HAP-1 (cell line): Measurements from ENCODE around the gene DENND5B.
"Not testable (repeated sequence)": the region's sequence is repeated elsewhere in the genome, so short reads cannot be mapped to it uniquely, and the experiment has no call there.

Experiments used
- DNase-seq, 2 experiments: peaks; one replicate each; pipeline ENCODE4 v3.0.0-alpha.2; 2016 to 2020; ENCODE audit warnings: low spot score in 2 of 2
- H3K27me3 ChIP-seq: fragments of 250-450 bp; sonication (Bioruptor Pico); 2 replicates; pipeline ENCODE4 v1.5.1; 2020; ENCODE audit warnings: low read depth, mild to moderate bottlenecking, moderate library complexity
- H3K36me3 ChIP-seq: fragments of 250-450 bp; sonication (Bioruptor Pico); replicated peaks from 2 replicates; pipeline ENCODE4 v1.5.1; 2020; ENCODE audit warnings: mild to moderate bottlenecking
- H3K4me1 ChIP-seq: fragments of 250-450 bp; sonication (Bioruptor Pico); 2 replicates; pipeline ENCODE4 v1.5.1; 2020; ENCODE audit warnings: mild to moderate bottlenecking
- H3K4me3 ChIP-seq: fragments of 250-450 bp; sonication (Bioruptor Pico); 2 replicates; pipeline ENCODE4 v1.5.1; 2020; ENCODE audit warnings: mild to moderate bottlenecking, moderate library complexity
- H3K9me3 ChIP-seq: fragments of 250-450 bp; sonication (Bioruptor Pico); 2 replicates; pipeline ENCODE4 v1.5.1; 2020; ENCODE audit warnings: mild to moderate bottlenecking, moderate library complexity
- in situ Hi-C: fragments of 300-500 bp; cut with MboI; formaldehyde crosslinking; loops from 3 replicates; pipeline ENCODE4 v1.14.3; 2020; ENCODE audit warnings: low sequenced_read_pairs, inconsistent platforms, mixed read lengths

DENND5B gene

DNA sequence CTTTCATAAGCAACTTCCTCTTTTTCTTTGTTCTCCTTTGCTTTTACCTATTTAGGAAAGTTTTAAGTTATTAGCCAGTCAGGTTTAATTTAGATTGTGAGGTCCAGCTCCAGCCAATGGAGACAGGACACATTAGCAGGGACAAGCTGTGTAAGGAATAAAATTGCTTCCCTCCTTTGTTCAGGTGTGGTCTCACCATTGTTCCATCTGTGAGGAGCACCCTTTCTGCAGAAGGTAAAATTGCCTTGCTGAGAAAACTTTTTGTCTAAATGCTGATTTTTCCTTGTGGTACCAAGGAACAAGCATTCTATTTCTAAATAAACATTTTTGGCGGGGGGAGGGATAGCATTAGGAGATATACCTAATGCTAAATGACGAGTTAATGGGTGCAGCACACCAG, 17.4 kb upstream of the DENND5B start:
- H3K27me3 ChIP-seq, H3K36me3 ChIP-seq, in situ Hi-C loops, H3K4me1 ChIP-seq, H3K4me3 ChIP-seq, DNase-seq: not testable (repeated sequence)
- peaks cover 13% of the 10 kb centered on the region for H3K9me3 ChIP-seq

DNA sequence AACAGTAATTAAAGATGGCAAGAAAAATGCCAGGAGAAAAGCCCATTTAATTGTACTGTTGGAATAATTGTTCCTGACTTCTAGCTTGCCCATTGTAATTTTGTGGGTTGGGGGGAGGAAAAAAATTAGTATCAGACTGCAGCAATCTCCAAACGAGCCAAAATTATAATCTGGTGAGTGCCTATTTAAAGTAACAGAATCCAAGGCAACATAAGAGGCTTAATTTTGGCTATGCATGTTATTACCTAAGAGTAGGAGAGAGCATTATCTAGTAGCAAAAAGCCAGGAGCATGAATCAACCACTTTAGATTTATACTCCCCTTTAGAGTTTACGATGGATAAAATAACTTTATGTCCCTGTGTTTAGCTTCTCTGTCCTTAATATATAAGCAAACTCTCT, 14.6 kb upstream of the DENND5B start:
- no peaks in the 10 kb centered on the region for H3K4me1 ChIP-seq

DNA sequence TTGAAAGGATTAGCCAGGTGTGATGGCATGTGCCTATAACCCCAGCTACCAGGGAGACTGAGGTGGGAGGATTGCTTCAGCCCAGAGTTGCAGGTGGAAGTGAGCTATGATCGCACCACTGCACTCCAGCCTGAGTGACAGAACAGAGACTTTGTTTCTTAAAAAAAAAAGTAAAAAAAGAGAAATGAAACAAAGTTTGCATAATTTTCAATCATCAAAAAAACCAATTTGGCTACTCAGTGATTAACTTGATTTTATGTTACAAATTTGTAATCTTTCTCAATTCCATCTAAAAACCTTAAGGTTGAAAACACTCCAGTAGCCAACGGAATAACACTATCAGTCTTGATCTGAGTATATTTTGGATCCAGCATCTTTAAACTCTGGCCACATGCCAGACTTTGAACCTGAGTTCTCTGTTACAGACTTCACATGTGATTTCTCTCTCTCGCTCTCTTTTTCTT, 12.6 kb upstream of the DENND5B start:
- Histone ChIP-seq H3K36me3 (no peaks in the 10 kb centered on the region), H3K9me3 (peaks cover 13% of the 10 kb centered on the region), H3K27me3 (no peaks in the 10 kb centered on the region), H3K4me1 (no peaks in the 10 kb centered on the region), H3K4me3 (no peak overlapping the region)
- in situ Hi-C loops, result no loop called here
- DNase-seq, result no peak

More for the DNA sequence above, 14.6 kb upstream of the DENND5B start:
- DNase-seq, result no peak
- Histone ChIP-seq H3K4me3 (no peak overlapping the region), H3K9me3 (peaks cover 13% of the 10 kb centered on the region), H3K27me3 (no peaks in the 10 kb centered on the region), H3K36me3 (no peaks in the 10 kb centered on the region)
- in situ Hi-C loops, result no loop called here

DNA sequence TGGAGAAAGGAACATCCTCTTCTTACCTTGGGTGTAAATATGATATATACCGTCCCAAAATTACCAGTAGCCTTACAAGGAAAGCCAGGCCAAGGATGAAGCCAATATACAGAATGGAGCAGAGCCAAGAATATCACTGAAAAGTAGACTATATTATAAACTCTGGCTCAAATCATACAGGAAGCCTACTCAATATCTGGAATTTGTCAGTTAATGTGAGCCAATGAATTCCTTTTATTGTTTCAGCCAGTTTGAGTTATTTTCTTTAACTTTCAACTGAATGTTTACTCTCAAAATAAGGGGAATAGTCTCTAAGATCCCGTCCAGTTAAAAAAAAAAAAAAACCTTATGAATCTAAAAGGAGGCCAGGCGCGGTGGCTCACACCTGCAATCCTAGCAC, 9.8 kb upstream of the DENND5B start:
- DNase-seq, result no peak
- Histone ChIP-seq H3K4me1 (no peaks in the 10 kb centered on the region), H3K4me3 (no peak overlapping the region), H3K9me3 (no peaks in the 10 kb centered on the region), H3K36me3 (no peaks in the 10 kb centered on the region), H3K27me3 (no peaks in the 10 kb centered on the region)
- in situ Hi-C loops, result no loop called here

DNA sequence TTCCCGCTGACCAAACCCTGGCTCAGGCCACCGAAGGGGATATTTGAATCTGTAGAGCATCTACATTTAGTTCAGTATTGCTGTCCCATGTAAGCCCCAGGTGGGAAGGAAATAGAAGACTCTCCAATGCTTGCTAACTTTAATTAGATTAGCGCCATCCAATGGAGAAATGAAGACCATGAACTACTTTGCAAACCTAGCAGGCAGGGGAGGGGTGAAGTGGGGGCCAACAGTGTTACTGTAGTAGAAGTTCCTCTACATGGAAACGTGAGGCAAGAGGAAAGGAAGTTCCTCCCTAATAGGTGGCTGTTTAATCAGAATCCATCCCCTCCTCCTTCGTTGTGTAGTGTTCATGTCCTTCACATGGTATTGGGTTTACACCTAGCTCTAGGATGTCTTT, 9.3 kb upstream of the DENND5B start:
- Histone ChIP-seq H3K4me1 (no peaks in the 10 kb centered on the region), H3K4me3 (no peak overlapping the region), H3K27me3 (no peaks in the 10 kb centered on the region), H3K36me3 (no peaks in the 10 kb centered on the region), H3K9me3 (no peaks in the 10 kb centered on the region)
- no peak for DNase-seq
- in situ Hi-C loops, result no loop called here

DNA sequence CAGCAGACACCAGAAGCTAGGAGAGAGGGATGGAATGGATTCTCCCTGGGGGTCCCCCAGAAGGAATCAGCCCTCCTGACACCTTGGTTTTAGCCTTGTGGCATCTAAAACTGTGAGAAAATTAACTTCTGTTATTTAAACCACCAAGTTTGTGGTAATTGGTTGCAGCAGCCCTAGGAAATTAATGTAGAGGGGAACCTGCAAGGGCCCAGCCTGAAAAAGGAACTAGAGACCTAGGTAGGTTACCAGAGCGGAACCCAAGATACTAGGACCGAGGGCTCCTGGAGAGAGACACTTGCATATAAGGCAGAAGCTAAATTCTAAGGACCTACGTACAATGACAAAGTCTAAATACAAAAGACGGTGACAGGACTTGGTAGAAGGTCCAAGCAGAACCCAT, 8.1 kb upstream of the DENND5B start:
- Histone ChIP-seq H3K36me3 (no peaks in the 10 kb centered on the region), H3K4me1 (no peaks in the 10 kb centered on the region), H3K4me3 (no peak overlapping the region), H3K9me3 (no peaks in the 10 kb centered on the region), H3K27me3 (no peaks in the 10 kb centered on the region)
- in situ Hi-C loops, result no loop called here
- no peak for DNase-seq

DNA sequence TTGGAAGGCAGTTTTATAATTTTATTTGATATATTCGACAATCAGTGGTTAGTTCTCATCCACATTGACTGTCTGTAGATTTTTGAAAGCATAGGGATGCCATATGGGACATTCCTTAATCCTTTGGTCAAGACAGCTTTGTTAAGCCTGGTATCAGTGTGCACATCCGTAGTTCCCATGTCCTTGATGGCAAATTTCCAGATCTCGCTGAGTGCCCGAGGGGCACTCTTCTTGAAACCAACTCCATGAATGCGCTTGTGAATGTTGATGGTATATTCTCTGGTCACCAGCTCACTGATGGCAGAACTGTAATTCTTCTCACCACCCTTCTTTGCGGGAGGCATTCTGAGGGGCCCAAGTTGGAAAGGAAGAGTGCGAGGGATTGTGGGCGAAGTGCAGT, 6.1 kb upstream of the DENND5B start:
- Histone ChIP-seq H3K4me3 (no peak overlapping the region), H3K36me3 (no peaks in the 10 kb centered on the region), H3K4me1 (no peaks in the 10 kb centered on the region), H3K27me3 (no peaks in the 10 kb centered on the region), H3K9me3 (no peaks in the 10 kb centered on the region)
- in situ Hi-C loops, result no loop called here
- DNase-seq, result no peak

DNA sequence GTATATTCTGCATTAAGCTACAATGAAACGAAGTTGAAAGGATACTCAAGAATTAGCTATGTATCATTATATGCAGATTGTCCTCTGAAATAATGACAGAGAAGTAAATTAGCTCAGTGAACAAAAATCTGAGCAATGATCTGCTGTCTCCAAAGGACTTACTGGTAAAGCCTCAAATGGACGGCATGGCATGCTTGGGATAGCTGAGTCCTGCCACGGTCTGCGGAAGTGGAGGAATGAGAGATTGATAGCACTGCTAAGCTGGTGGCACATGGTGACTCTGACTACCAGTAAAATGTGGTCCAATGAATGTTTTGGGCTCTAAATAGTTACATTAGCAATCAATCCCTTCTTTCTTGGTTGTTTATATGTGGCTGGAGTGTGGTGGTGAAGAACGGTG, 3.7 kb upstream of the DENND5B start:
- in situ Hi-C loops, result no loop called here
- H3K4me1 ChIP-seq, result no peaks in the 10 kb centered on the region
- H3K4me3 ChIP-seq, result no peak overlapping the region
- H3K36me3 ChIP-seq, result no peaks in the 10 kb centered on the region
- no peak for DNase-seq
- no peaks in the 10 kb centered on the region for H3K9me3 ChIP-seq
- no peaks in the 10 kb centered on the region for H3K27me3 ChIP-seq

DNA sequence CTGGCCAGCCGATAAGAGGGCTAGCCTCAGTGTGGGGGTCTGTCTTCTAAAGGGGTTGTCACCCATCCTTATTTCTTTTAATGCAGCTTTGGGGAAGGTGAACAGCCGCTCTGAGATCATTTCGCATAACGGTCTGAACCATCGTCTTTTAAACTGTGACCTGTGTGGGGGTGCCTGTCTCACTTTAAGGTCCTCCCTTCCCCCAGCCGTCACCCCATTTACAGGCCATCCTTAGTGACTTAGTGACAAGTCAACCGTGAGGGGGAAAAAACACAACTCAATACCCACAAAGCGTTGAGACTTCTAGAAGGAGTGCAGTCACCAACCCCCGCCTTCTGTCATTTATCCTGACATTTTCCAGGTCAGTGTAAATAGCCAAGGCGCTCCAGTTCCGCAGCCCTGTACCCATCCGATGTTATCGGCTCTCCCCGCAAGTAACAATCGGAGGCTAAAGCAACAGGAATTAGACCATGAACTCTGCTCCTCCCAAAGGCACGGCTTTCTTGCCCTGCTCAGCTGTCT, 505 bp upstream of the DENND5B start:
- Histone ChIP-seq H3K9me3 (no peaks in the 10 kb centered on the region), H3K4me3 (peak overlapping the region; percentile 35), H3K27me3 (no peaks in the 10 kb centered on the region), H3K36me3 (no peaks in the 10 kb centered on the region), H3K4me1 (peaks cover 10% of the 10 kb centered on the region)
- in situ Hi-C loops, result no loop called here
- DNase-seq, result peak in 1 of 2 experiments; percentile 13

DNA sequence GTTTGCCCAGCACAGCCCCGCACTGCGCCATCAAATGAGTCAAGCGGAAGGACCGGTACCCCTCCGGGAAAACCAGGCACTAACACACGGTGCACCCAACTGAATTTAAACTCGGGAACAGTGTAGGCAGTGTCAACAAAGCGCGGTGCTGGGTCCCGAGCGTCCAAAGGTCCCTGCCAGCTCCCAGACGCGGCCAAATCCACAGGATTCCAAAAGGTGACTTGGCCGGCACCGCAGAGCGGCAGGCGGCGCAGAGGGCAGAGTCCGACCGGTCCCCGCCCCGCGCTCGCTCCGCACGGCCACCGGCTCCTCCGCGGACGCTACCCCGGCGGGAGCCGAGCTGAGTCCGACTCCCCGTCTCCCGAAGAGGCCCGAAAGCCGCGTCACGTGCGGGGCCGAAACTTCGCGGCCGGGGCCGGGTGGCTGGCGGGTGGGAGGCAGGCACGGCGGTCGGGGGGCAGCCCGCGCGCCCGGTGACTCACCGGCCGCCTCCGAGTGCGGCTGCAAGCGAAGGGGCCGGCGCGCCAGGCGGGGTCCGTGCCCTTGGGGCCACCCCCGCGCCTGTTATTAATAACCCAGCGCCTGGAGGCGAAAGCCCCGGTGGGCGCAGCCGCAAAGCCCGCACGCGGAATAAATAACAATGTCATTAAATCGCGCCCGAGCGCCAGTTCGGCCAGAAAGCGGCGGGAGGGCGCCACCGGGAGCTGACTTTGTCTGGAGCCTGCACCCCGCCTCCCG, 863 bp downstream of the DENND5B start:
- no peaks in the 10 kb centered on the region for H3K36me3 ChIP-seq
- in situ Hi-C loops, result no loop called here
- peak overlapping the region; percentile 76 for H3K4me3 ChIP-seq
- no peaks in the 10 kb centered on the region for H3K27me3 ChIP-seq
- no peaks in the 10 kb centered on the region for H3K9me3 ChIP-seq
- peaks cover 14% of the 10 kb centered on the region for H3K4me1 ChIP-seq
- peak; percentile 20 to 68 for DNase-seq

DNA sequence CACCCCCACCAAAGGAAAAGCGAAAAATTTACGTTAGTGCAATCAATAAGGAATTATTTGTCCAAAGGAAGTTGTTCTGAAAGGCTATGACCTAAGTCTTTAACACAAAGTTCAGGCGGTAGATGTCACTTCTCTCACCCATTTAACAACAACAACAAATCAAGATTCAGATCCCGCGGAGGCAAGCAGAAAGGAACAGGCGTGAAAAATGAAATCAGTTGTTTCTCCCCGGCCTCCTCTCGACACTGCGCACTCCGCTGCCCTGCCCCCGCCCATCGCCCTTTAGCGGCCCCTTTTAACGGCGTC, 1.4 kb downstream of the DENND5B start:
- Histone ChIP-seq H3K36me3 (no peaks in the 10 kb centered on the region), H3K9me3 (no peaks in the 10 kb centered on the region), H3K4me1 (peaks cover 14% of the 10 kb centered on the region), H3K4me3 (peak overlapping the region; percentile 76), H3K27me3 (no peaks in the 10 kb centered on the region)
- in situ Hi-C loops, result no loop called here
- peak in 1 of 2 experiments; percentile 76 for DNase-seq

DNA sequence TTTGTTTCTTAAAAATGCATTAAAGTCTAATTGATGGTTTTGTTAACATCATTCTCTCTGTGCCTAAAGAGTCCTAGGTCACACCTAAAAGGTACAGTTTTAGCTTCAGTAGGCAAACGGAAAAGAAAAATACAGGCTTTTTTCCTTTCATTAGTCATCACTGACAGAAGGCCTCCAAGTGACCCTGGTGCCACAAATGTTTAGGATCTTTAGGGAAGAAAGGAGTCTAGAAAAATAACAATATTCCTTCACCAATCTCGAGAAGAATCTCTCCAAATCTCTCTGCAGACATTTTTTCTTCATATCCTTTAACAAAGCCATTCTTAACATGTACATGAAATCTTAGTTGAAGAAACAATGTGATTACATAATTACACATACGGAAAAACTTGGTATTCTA, 2.0 kb downstream of the DENND5B start:
- no peak for DNase-seq
- H3K9me3 ChIP-seq, result no peaks in the 10 kb centered on the region
- H3K4me1 ChIP-seq, result peaks cover 14% of the 10 kb centered on the region
- no peaks in the 10 kb centered on the region for H3K27me3 ChIP-seq
- in situ Hi-C loops, result no loop called here
- no peaks in the 10 kb centered on the region for H3K36me3 ChIP-seq
- H3K4me3 ChIP-seq, result no peak overlapping the region

DNA sequence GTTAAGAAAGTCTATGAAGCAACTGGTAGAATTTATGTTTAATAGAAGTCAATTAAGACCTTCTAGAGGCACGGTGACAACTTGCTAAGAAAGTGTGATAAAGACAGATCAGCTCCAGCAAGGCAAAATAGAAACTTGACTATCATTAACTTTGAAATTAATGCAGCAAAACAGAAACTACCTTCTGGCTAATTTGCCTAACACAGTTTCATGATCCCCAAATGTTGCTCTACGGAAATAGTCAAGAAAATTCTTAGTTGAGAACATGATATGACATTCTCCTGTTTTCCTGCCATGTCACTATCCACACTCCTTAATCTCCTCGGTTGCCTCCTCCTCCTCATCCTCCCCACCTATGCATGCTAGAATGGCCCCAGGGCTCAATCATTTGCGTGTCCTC, 4.2 kb downstream of the DENND5B start:
- H3K4me3 ChIP-seq, result no peak overlapping the region
- H3K27me3 ChIP-seq, result no peaks in the 10 kb centered on the region
- DNase-seq, result no peak
- no peaks in the 10 kb centered on the region for H3K36me3 ChIP-seq
- no peaks in the 10 kb centered on the region for H3K9me3 ChIP-seq
- peaks cover 14% of the 10 kb centered on the region for H3K4me1 ChIP-seq
- in situ Hi-C loops, result no loop called here

DNA sequence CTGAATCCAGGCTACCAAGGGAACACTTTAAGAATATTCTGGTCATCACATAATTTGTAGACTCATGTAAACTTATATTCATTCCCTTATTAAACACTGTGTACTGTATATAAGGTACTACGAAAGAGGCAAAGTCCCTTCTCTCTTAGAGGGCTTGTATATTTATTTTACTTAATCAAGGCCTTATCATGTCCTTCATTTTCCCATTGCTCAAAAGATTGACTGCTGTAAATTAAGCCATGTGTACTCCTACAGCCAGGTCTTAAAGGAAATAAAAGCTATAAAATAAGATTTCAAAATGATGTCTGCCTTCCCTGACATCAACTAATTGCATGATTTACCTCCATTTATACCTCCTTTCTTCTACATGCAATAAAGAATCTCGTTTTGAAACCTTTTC, 5.0 kb downstream of the DENND5B start:
- Histone ChIP-seq H3K27me3 (no peaks in the 10 kb centered on the region), H3K4me3 (no peak overlapping the region), H3K9me3 (no peaks in the 10 kb centered on the region), H3K4me1 (peaks cover 14% of the 10 kb centered on the region), H3K36me3 (no peaks in the 10 kb centered on the region)
- in situ Hi-C loops, result no loop called here
- DNase-seq, result no peak

DNA sequence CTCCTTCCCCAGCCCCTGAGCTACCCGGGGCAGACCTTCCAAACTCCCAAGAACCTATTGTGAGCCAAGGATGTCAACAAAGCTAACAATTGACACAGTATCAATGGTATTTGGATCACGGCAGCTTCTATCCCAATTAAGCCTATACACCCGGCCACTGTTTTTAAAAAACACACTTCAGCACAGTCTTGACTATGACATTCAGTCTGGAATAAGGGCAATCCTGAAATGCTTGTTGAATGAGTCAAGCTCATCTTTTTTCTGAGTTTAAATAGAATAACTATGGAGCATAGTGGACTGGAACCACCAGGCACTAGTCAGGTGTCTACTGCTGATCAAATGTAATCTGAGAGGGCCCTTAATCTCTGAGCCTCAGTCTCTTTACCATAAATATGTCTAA, 5.7 kb downstream of the DENND5B start:
- in situ Hi-C loops, result no loop called here
- H3K9me3 ChIP-seq, result no peaks in the 10 kb centered on the region
- H3K4me1 ChIP-seq, result peaks cover 14% of the 10 kb centered on the region
- DNase-seq, result no peak
- no peak overlapping the region for H3K4me3 ChIP-seq
- H3K36me3 ChIP-seq, result no peaks in the 10 kb centered on the region
- H3K27me3 ChIP-seq, result no peaks in the 10 kb centered on the region
